K562 (cell line): ENCODE data around the gene SLFNL1. TPM values are rescaled to one million over a fixed set of nuclear protein-coding genes. Genes with fewer than 3 reads are reported as not detected.

Source experiments
- ATAC-seq: fragments of 200-7000 bp; cut with Tn5 transposase; 3 replicates; pipeline ENCODE4 v1.9.1; 2020; ENCODE audit warnings: moderate library complexity
- BruUV-seq: library from RNA; stranded (reverse); fragments of 400-500 nt; replicated peaks from 2 replicates; lab custom pipeline; 2021; lab: Mats Ljungman, UMichigan
- CTCF ChIA-PET: fragments of 300-600 bp; formaldehyde crosslinking; extraction: SDS; loops from one replicate; lab custom pipeline; 2021; ENCODE audit warnings: low intra/inter-chr PET ratio; lab: Yijun Ruan, JAX
- POLR2A ChIA-PET: fragments of 300-600, 350-650 bp; sonication (Branson Sonifier 250); formaldehyde crosslinking; extraction: SDS; loops from one replicate; lab custom pipeline; 2021; ENCODE audit warnings: antibody characterized with exemption, inconsistent platforms; lab: Yijun Ruan, JAX
- DNase-seq, 4 experiments: peaks; one replicate each; pipeline versions ENCODE4 v3.0.0 to v3.0.0-alpha.2; 2011 to 2018; ENCODE audit warnings: low spot score in 3 of 4, mixed read lengths in 3 of 4; ENCODE audit errors: extremely low read depth in 1 of 4
- FAIRE-seq: peaks from 2 replicates; lab custom pipeline; 2011; peaks lifted over from hg19 to GRCh38; lab: Jason Lieb, UNC
- H2AFZ ChIP-seq: 2 replicates; pipeline ENCODE4 v1.6.0; 2011; ENCODE audit warnings: low read depth, low read length, control low read depth, inconsistent platforms
- H3K27ac ChIP-seq: fragments of 200-600 bp; 3 replicates; pipeline ENCODE4 v1.8.0; 2011; ENCODE audit warnings: low read depth, mild to moderate bottlenecking, control low read depth, inconsistent platforms, low read length, moderate library complexity, mixed read lengths; ENCODE audit errors: extremely low read depth
- H3K27me3 ChIP-seq, 2 experiments: fragments of 300-600 bp in 1 of 2; 2 replicates in 1 of 2; 3 replicates in 1 of 2; pipeline versions ENCODE4 v1.6.0 to v1.8.0; 2011; ENCODE audit warnings: inconsistent platforms in 2 of 2, low read length in 2 of 2, mild to moderate bottlenecking in 1 of 2, mixed read lengths in 1 of 2, moderate library complexity in 1 of 2; ENCODE audit not compliant: control insufficient read depth in 2 of 2, insufficient read depth in 2 of 2
- H3K36me3 ChIP-seq: fragments of 300-600 bp; 3 replicates; pipeline ENCODE4 v1.8.0; 2011; ENCODE audit warnings: mild to moderate bottlenecking, low read length, inconsistent platforms; ENCODE audit not compliant: control insufficient read depth, insufficient read depth
- H3K4me1 ChIP-seq, 2 experiments: fragments of 200-600 bp in 1 of 2; replicated peaks in 1 of 2; 2 replicates in 1 of 2; 3 replicates in 1 of 2; pipeline versions ENCODE4 v1.5.1 to v1.8.0; 2011; ENCODE audit warnings: inconsistent platforms in 2 of 2, low read length in 2 of 2, mild to moderate bottlenecking in 1 of 2, mixed read lengths in 1 of 2, moderate library complexity in 1 of 2; ENCODE audit not compliant: control insufficient read depth in 2 of 2, insufficient read depth in 2 of 2
- H3K4me2 ChIP-seq: 2 replicates; pipeline ENCODE4 v1.6.1; 2011; ENCODE audit warnings: low read length, control low read depth, inconsistent platforms, mixed read lengths; ENCODE audit not compliant: insufficient read depth
- H3K4me3 ChIP-seq: fragments of 200-600 bp; sonication (generic), shearing (Covaris generic); 2 replicates; pipeline ENCODE4 v1.5.1; 2016; ENCODE audit warnings: control low read depth, inconsistent platforms
- H3K79me2 ChIP-seq: fragments of 200-600 bp; 3 replicates; pipeline ENCODE4 v1.8.0; 2011; ENCODE audit warnings: low read length, inconsistent platforms; ENCODE audit not compliant: control insufficient read depth, insufficient read depth
- H3K9ac ChIP-seq, 2 experiments: 2 replicates each; pipeline versions ENCODE4 v1.6.0 to v1.6.1; 2011; ENCODE audit warnings: low read depth in 2 of 2, low read length in 2 of 2, control low read depth in 1 of 2, inconsistent platforms in 1 of 2, mild to moderate bottlenecking in 1 of 2, mixed read lengths in 1 of 2; ENCODE audit not compliant: insufficient read depth in 1 of 2
- H3K9me1 ChIP-seq: one replicate; pipeline ENCODE4 v1.6.0; 2011; ENCODE audit warnings: inconsistent platforms, mild to moderate bottlenecking, low read length, moderate library complexity; ENCODE audit not compliant: control insufficient read depth, insufficient read depth
- H3K9me3 ChIP-seq: replicated peaks from 2 replicates; pipeline ENCODE4 v1.5.1; 2011; ENCODE audit warnings: low read depth, low read length, inconsistent platforms; ENCODE audit not compliant: control insufficient read depth, insufficient read depth
- H4K20me1 ChIP-seq: replicated peaks from 2 replicates; pipeline ENCODE4 v1.6.1; 2011; ENCODE audit warnings: low read length, inconsistent platforms, mixed read lengths; ENCODE audit not compliant: control insufficient read depth, insufficient read depth
- MED1 ChIP-seq: sonication (generic); formaldehyde crosslinking; IDR thresholded peaks from 2 replicates; pipeline ENCODE4 v1.8.1; 2023; ENCODE audit warnings: missing genetic modification reagents, borderline replicate concordance
- MYC ChIP-seq, 2 experiments: fragments of 250-450 bp in 1 of 2; sonication (Bioruptor Pico) in 1 of 2; IDR thresholded peaks; 2 replicates each; pipeline versions ENCODE4 v1.5.1 to v1.6.1; 2012 to 2021; ENCODE audit warnings: low read depth in 2 of 2, borderline replicate concordance in 1 of 2, improper control_type of control experiment in 1 of 2, low read length in 1 of 2, mild to moderate bottlenecking in 1 of 2, moderate library complexity in 1 of 2
- POLR2G ChIP-seq: fragments of 200-400 bp; formaldehyde crosslinking; IDR thresholded peaks from 2 replicates; pipeline ENCODE4 v1.6.1; 2017; ENCODE audit warnings: low read depth, mild to moderate bottlenecking, antibody characterized with exemption, low read length, moderate library complexity
- TAF1 ChIP-seq: IDR thresholded peaks from 2 replicates; pipeline ENCODE4 v1.6.1; 2011; ENCODE audit warnings: mild to moderate bottlenecking, low read length, moderate library complexity; ENCODE audit not compliant: insufficient read depth, control insufficient read depth, severe bottlenecking; ENCODE audit errors: extremely low read depth
- ZBTB1 ChIP-seq: sonication (generic); formaldehyde crosslinking; IDR thresholded peaks from 2 replicates; pipeline ENCODE4 v1.8.1; 2023; ENCODE audit warnings: missing genetic modification reagents, low read depth, mild to moderate bottlenecking, borderline replicate concordance
- WGBS: fragments of 100-300 bp; shearing (Covaris generic); methylation state at CpG from one replicate; pipeline ENCODE4 v1.1.6; 2016; ENCODE audit warnings: low coverage, mixed read lengths; ENCODE audit not compliant: insufficient coverage; ENCODE audit errors: missing lambda C conversion rate; 5-methylcytosine and 5-hydroxymethylcytosine counted together
- in situ Hi-C: fragments of 300-500 bp; cut with MboI; formaldehyde crosslinking; loops from 4 replicates; pipeline ENCODE4 v1.15.0; 2018; ENCODE audit warnings: inconsistent platforms, mixed read lengths
- intact Hi-C: fragments of 100-400 bp; cut with micrococcal nuclease; formaldehyde crosslinking; loops from 2 replicates; pipeline ENCODE4 v1.14.2; 2022
- polyA plus RNA-seq, 8 experiments: library from polyadenylated mRNA; depleted of rRNA in 4 of 8; stranded (reverse) in 5 of 8; unstranded in 3 of 8; fragments of >200 nt; fragmentation: Nextera tagmentation in 2 of 8; fragmentation: Illumina TruSeq in 1 of 8; extraction: Ambion mirVana in 2 of 8; extraction: Trizol in 1 of 8; gene quantifications; 2 replicates each; pipeline versions ENCODE4 v1.2.1 to v1.2.3, GENCODE V29; 2011 to 2014; ENCODE audit warnings: inconsistent platforms in 1 of 8, missing spikeins in 1 of 8
- total RNA-seq, 7 experiments: library from RNA; depleted of rRNA in 6 of 7; stranded (reverse); fragments of >200 nt in 6 of 7; fragmentation: Illumina TruSeq in 2 of 7; extraction: Trizol in 2 of 7; gene quantifications; 2 replicates each; pipeline versions ENCODE4 v1.2.1 to v1.2.3, GENCODE V29; 2011 to 2021; ENCODE audit warnings: low replicate concordance in 1 of 7
- TF ChIP-seq, protein P1 (sequence below): fragments of 450-650 bp; IDR thresholded peaks from 2 replicates; pipeline ENCODE4 v1.6.1; 2016; ENCODE audit warnings: low read depth, mild to moderate bottlenecking, moderate library complexity
- TF ChIP-seq, protein P2 (sequence below): fragments of 450-650 bp; IDR thresholded peaks from 2 replicates; pipeline ENCODE4 v1.7.0; 2016; ENCODE audit warnings: borderline replicate concordance
- TF ChIP-seq, protein P3 (sequence below): fragments of 200-800 bp; sonication (Bioruptor generic); IDR thresholded peaks from 2 replicates; pipeline ENCODE4 v1.6.1; 2017; ENCODE audit warnings: missing genetic modification characterization, missing compliant biosample characterization
- TF ChIP-seq, protein P4 (sequence below): sonication (generic); formaldehyde crosslinking; IDR thresholded peaks from 2 replicates; pipeline ENCODE4 v1.5.0; 2020; ENCODE audit warnings: missing genetic modification reagents
- TF ChIP-seq, protein P5 (sequence below): IDR thresholded peaks from 2 replicates; pipeline ENCODE4 v1.6.1; 2016; ENCODE audit warnings: missing genetic modification characterization, missing compliant biosample characterization

Gene SLFNL1
- total and polyA plus RNA-seq, 9 of the 15 experiments (the other 6 are each of a cell fraction or from before 2014, with no cell fraction given): 0.05 to 0.14 (median 0.06) TPM; not detected in 5

DNA sequence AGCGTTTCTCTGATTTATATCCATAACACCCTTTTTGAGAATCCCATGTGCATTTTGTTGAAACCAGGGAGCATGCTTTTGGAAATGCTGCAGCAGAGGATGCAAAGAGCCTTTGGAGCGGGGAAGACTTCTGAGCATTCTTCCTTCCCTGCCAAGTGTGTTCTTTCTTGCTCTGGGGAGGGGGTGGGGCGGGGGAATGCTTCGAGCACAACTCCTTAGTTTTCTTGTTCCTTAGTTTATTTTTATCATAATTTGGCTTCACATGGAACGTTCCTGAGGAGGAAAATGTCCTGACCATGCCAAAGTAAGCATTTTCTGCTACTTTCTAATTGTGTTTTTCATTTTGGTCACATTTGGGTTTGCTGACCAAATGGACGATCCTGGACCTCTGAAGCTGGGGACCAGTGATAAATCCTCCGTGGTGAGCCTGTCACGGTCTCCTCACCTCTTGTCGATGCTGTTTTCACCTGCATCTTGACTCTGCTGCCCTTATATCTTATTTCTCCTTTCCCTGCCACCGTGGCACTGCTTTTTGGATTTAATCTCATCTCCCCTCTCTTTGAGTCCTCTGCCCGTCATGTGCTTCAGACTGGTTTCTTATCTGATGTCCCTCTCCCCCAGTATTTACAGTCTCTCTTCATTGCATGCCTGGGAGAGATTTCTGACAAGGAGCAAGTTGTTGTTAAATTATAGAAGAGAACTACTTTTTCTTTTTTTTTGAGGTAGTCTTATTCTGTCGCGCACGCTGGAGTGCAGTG lies 39.7 kb downstream of the SLFNL1 start:
- in situ Hi-C loops (no loop called here), intact Hi-C loops (no loop called here)
- H3K79me2 ChIP-seq: peaks cover 55% of the 10 kb centered on the region
- peaks cover 23 to 34% of the 10 kb centered on the region in 2 experiments for H3K4me1 ChIP-seq
- peaks cover 11% of the 10 kb centered on the region for H4K20me1 ChIP-seq
- no peak overlapping the region for H2AFZ ChIP-seq
- WGBS: 33% methylated on average over 14 of the region's 14 CpGs
- peaks cover 61% of the 10 kb centered on the region for H3K36me3 ChIP-seq
- H3K4me3 ChIP-seq: peak overlapping the region; percentile 72; the same call in 1 of the 2 replicates
- peak overlapping the region; percentile 4 to 85; a peak in 2 of 4 replicates for H3K9ac ChIP-seq
- peak in 1 of 4 experiments; percentile 36 for DNase-seq
- no peak for ATAC-seq
- H3K4me2 ChIP-seq: peak overlapping the region; percentile 95
- no peaks in the 10 kb centered on the region for H3K9me3 ChIP-seq
- peaks cover 4% of the 10 kb centered on the region for H3K9me1 ChIP-seq
- BruUV-seq: no TSS peak
- FAIRE-seq: peak; percentile 48
- no peak overlapping the region for H3K27ac ChIP-seq
- ChIA-PET POLR2A (interaction anchor here (0.7 to 3.2 kb wide), 3 partner anchors 15 to 30 kb away, joined by 3 to 19 read pairs (median 11); no protein-coding TSS in a partner anchor), CTCF (no interaction called here)
- no peaks in the 10 kb centered on the region for H3K27me3 ChIP-seq
- TF ChIP-seq, protein P1, sequence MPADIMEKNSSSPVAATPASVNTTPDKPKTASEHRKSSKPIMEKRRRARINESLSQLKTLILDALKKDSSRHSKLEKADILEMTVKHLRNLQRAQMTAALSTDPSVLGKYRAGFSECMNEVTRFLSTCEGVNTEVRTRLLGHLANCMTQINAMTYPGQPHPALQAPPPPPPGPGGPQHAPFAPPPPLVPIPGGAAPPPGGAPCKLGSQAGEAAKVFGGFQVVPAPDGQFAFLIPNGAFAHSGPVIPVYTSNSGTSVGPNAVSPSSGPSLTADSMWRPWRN: no peak
- TF ChIP-seq MYC (IDR thresholded peaks at IDR 0.05; ENCODE audit: low read depth, low read length) (0 out of 2 replicates have a peak, but pooled peaks have one; percentile 34), MYC (CRISPR knock-in tag; IDR thresholded peaks at IDR 0.05; ENCODE audit: borderline replicate concordance, low read depth) (no peak), POLR2G (no peak), MED1 (no peak), ZBTB1 (no peak), TAF1 (no peak)
- TF ChIP-seq, protein P2, sequence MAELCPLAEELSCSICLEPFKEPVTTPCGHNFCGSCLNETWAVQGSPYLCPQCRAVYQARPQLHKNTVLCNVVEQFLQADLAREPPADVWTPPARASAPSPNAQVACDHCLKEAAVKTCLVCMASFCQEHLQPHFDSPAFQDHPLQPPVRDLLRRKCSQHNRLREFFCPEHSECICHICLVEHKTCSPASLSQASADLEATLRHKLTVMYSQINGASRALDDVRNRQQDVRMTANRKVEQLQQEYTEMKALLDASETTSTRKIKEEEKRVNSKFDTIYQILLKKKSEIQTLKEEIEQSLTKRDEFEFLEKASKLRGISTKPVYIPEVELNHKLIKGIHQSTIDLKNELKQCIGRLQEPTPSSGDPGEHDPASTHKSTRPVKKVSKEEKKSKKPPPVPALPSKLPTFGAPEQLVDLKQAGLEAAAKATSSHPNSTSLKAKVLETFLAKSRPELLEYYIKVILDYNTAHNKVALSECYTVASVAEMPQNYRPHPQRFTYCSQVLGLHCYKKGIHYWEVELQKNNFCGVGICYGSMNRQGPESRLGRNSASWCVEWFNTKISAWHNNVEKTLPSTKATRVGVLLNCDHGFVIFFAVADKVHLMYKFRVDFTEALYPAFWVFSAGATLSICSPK: no peak
- TF ChIP-seq, protein P3, sequence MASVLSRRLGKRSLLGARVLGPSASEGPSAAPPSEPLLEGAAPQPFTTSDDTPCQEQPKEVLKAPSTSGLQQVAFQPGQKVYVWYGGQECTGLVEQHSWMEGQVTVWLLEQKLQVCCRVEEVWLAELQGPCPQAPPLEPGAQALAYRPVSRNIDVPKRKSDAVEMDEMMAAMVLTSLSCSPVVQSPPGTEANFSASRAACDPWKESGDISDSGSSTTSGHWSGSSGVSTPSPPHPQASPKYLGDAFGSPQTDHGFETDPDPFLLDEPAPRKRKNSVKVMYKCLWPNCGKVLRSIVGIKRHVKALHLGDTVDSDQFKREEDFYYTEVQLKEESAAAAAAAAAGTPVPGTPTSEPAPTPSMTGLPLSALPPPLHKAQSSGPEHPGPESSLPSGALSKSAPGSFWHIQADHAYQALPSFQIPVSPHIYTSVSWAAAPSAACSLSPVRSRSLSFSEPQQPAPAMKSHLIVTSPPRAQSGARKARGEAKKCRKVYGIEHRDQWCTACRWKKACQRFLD (CRISPR knock-in tag): no peak
- TF ChIP-seq, protein P4, sequence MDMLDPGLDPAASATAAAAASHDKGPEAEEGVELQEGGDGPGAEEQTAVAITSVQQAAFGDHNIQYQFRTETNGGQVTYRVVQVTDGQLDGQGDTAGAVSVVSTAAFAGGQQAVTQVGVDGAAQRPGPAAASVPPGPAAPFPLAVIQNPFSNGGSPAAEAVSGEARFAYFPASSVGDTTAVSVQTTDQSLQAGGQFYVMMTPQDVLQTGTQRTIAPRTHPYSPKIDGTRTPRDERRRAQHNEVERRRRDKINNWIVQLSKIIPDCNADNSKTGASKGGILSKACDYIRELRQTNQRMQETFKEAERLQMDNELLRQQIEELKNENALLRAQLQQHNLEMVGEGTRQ (CRISPR knock-in tag): 0 out of 2 replicates have a peak, but pooled peaks have one; percentile 19
- TF ChIP-seq, protein P5, sequence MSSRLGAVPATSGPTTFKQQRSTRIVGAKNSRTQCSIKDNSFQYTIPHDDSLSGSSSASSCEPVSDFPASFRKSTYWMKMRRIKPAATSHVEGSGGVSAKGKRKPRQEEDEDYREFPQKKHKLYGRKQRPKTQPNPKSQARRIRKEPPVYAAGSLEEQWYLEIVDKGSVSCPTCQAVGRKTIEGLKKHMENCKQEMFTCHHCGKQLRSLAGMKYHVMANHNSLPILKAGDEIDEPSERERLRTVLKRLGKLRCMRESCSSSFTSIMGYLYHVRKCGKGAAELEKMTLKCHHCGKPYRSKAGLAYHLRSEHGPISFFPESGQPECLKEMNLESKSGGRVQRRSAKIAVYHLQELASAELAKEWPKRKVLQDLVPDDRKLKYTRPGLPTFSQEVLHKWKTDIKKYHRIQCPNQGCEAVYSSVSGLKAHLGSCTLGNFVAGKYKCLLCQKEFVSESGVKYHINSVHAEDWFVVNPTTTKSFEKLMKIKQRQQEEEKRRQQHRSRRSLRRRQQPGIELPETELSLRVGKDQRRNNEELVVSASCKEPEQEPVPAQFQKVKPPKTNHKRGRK: no peak
